SK-N-SH (cell line): ENCODE results near the gene GRIP2.

Experiments used
- CHD2 ChIP-seq: fragments of 150-350 bp; IDR thresholded peaks from 2 replicates; pipeline ENCODE4 v1.6.1; 2018; ENCODE audit warnings: low read length; ENCODE audit not compliant: partially characterized antibody
- CTCF ChIP-seq: fragments of 200-600 bp; sonication (generic); IDR thresholded peaks from 2 replicates; pipeline ENCODE4 v1.6.1; 2017; ENCODE audit warnings: antibody characterized with exemption, mild to moderate bottlenecking, moderate library complexity
- FOXJ3 ChIP-seq: sonication (generic); formaldehyde crosslinking; IDR thresholded peaks from 2 replicates; pipeline ENCODE4 v1.5.1; 2020; ENCODE audit warnings: mild to moderate bottlenecking, missing genetic modification reagents
- FOXM1 ChIP-seq: IDR thresholded peaks from 2 replicates; pipeline ENCODE4 v1.4.0; 2012; ENCODE audit warnings: low read depth, mild to moderate bottlenecking
- GABPA ChIP-seq: IDR thresholded peaks from 2 replicates; pipeline ENCODE4 v1.4.0; 2012; ENCODE audit warnings: low read depth, mild to moderate bottlenecking
- GATA2 ChIP-seq: sonication (generic); formaldehyde crosslinking; IDR thresholded peaks from 2 replicates; pipeline ENCODE4 v1.5.0; 2020; ENCODE audit warnings: mild to moderate bottlenecking, missing genetic modification reagents
- POLR2AphosphoS5 ChIP-seq: IDR thresholded peaks from 2 replicates; pipeline ENCODE4 v1.6.1; 2012; ENCODE audit warnings: low read depth, low read length
- RFX5 ChIP-seq: IDR thresholded peaks from 2 replicates; pipeline ENCODE4 v1.6.1; 2012; ENCODE audit warnings: mild to moderate bottlenecking, improper control_type of control experiment, low read length
- TAF1 ChIP-seq: IDR thresholded peaks from 2 replicates; pipeline ENCODE4 v1.6.1; 2012; ENCODE audit warnings: low read depth, mild to moderate bottlenecking, low read length, moderate library complexity, borderline replicate concordance
- YY1 ChIP-seq: IDR thresholded peaks from 2 replicates; pipeline ENCODE4 v1.4.0; 2012; ENCODE audit warnings: low read depth, mild to moderate bottlenecking
- TF ChIP-seq, protein P1 (sequence below): fragments of 150-350 bp; IDR thresholded peaks from 2 replicates; pipeline ENCODE4 v1.6.1; 2017; ENCODE audit warnings: antibody characterized with exemption, low read length, low read depth, borderline replicate concordance
- TF ChIP-seq, protein P2 (sequence below): IDR thresholded peaks from 2 replicates; pipeline ENCODE4 v1.6.1; 2012; ENCODE audit warnings: mild to moderate bottlenecking, low read depth, low read length, moderate library complexity

GRCh38 chr3:14511623-14512280 is 28.4 kb downstream of the GRIP2 start:
- TF ChIP-seq, protein P1, sequence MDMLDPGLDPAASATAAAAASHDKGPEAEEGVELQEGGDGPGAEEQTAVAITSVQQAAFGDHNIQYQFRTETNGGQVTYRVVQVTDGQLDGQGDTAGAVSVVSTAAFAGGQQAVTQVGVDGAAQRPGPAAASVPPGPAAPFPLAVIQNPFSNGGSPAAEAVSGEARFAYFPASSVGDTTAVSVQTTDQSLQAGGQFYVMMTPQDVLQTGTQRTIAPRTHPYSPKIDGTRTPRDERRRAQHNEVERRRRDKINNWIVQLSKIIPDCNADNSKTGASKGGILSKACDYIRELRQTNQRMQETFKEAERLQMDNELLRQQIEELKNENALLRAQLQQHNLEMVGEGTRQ = no peak
- peak; percentile 47 for TF ChIP-seq CHD2
- TF ChIP-seq CTCF = no peak
- no peak for TF ChIP-seq FOXJ3 (CRISPR knock-in tag)
- no peak for TF ChIP-seq FOXM1
- no peak for TF ChIP-seq TAF1
- no peak for TF ChIP-seq YY1
- no peak for TF ChIP-seq RFX5
- TF ChIP-seq GATA2 = no peak
- TF ChIP-seq, protein P2, sequence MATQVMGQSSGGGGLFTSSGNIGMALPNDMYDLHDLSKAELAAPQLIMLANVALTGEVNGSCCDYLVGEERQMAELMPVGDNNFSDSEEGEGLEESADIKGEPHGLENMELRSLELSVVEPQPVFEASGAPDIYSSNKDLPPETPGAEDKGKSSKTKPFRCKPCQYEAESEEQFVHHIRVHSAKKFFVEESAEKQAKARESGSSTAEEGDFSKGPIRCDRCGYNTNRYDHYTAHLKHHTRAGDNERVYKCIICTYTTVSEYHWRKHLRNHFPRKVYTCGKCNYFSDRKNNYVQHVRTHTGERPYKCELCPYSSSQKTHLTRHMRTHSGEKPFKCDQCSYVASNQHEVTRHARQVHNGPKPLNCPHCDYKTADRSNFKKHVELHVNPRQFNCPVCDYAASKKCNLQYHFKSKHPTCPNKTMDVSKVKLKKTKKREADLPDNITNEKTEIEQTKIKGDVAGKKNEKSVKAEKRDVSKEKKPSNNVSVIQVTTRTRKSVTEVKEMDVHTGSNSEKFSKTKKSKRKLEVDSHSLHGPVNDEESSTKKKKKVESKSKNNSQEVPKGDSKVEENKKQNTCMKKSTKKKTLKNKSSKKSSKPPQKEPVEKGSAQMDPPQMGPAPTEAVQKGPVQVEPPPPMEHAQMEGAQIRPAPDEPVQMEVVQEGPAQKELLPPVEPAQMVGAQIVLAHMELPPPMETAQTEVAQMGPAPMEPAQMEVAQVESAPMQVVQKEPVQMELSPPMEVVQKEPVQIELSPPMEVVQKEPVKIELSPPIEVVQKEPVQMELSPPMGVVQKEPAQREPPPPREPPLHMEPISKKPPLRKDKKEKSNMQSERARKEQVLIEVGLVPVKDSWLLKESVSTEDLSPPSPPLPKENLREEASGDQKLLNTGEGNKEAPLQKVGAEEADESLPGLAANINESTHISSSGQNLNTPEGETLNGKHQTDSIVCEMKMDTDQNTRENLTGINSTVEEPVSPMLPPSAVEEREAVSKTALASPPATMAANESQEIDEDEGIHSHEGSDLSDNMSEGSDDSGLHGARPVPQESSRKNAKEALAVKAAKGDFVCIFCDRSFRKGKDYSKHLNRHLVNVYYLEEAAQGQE = no peak
- no peak for TF ChIP-seq GABPA
- TF ChIP-seq POLR2AphosphoS5 = no peak
